GM13976 (cell line): ENCODE measurements around the gene MSH5.
A peak's percentile ranks its signal among the peaks of the same experiment; 100 is the strongest.

Experiments
- DNase-seq: peaks from one replicate; pipeline ENCODE4 v3.0.0; 2012; ENCODE audit warnings: low spot score
- CTCF ChIP-seq: IDR thresholded peaks from 2 replicates; pipeline ENCODE4 v1.5.1; 2012; ENCODE audit warnings: borderline replicate concordance, mild to moderate bottlenecking; ENCODE audit not compliant: insufficient read depth; ENCODE audit errors: extremely low read depth, missing control alignments, control extremely low read depth
- in situ Hi-C: fragments of 300-500 bp; cut with MboI; formaldehyde crosslinking; loops from one replicate; pipeline ENCODE4 v1.12.0; 2022; ENCODE audit warnings: low sequenced_read_pairs, mixed read lengths, inconsistent platforms; ENCODE audit not compliant: unreplicated experiment

MSH5 gene

GRCh38 chr6:31739639-31740396 is at the start of gene MSH5:
Gene MSH5 (plus strand): TSS chr6:31740005. CDS start chr6:31740467, 462 bp downstream.
- DNase-seq = peak; percentile 97
- TF ChIP-seq CTCF = no peak
- in situ Hi-C loops = no loop called here

- DNase-seq = peak; percentile 29
- in situ Hi-C loops = no loop called here
- no peak for TF ChIP-seq CTCF
These were observed 49.4 kb upstream of the MSH5 start for GRCh38 chr6:31690231-31691077.

GRCh38 chr6:31691078-31691463 is 48.7 kb upstream of the MSH5 start:
- DNase-seq = no peak
- no peak for TF ChIP-seq CTCF
- in situ Hi-C loops = no loop called here

- in situ Hi-C loops = no loop called here
- no peak for DNase-seq
- TF ChIP-seq CTCF = no peak
These were observed 48.2 kb upstream of the MSH5 start for GRCh38 chr6:31691564-31692108.

GRCh38 chr6:31692353-31692752 is 47.5 kb upstream of the MSH5 start:
- no peak for DNase-seq
- in situ Hi-C loops = no loop called here
- no peak for TF ChIP-seq CTCF

GRCh38 chr6:31692886-31693285 is 46.9 kb upstream of the MSH5 start:
- DNase-seq = no peak
- in situ Hi-C loops = no loop called here
- TF ChIP-seq CTCF = no peak
